Endothelial cell of umbilical vein (primary cell): Measurements from ENCODE around the gene TPRG1L.

Source experiments
- EZH2 ChIP-seq: IDR thresholded peaks from 2 replicates; pipeline ENCODE4 v1.6.1; 2012; ENCODE audit warnings: borderline replicate concordance, low read depth, mild to moderate bottlenecking, moderate library complexity, low read length, inconsistent platforms; ENCODE audit not compliant: severe bottlenecking
- FOS ChIP-seq: IDR thresholded peaks from 2 replicates; pipeline ENCODE4 v1.6.1; 2011; ENCODE audit warnings: mild to moderate bottlenecking, low read length, moderate library complexity, borderline replicate concordance; ENCODE audit not compliant: insufficient read depth
- GATA2 ChIP-seq: IDR thresholded peaks from 2 replicates; pipeline ENCODE4 v1.7.0; 2011; ENCODE audit warnings: low read depth, mild to moderate bottlenecking, moderate library complexity, mixed read lengths, low read length; ENCODE audit not compliant: insufficient read length, insufficient read depth
- JUN ChIP-seq: IDR thresholded peaks from 2 replicates; pipeline ENCODE4 v1.6.1; 2011; ENCODE audit warnings: borderline replicate concordance, low read depth; ENCODE audit not compliant: insufficient read length, insufficient read depth
- MAX ChIP-seq: IDR thresholded peaks from 2 replicates; pipeline ENCODE4 v1.6.1; 2011; ENCODE audit not compliant: insufficient read depth, insufficient read length
- MYC ChIP-seq: IDR thresholded peaks from one replicate; pipeline ENCODE4 v1.6.1; 2011; ENCODE audit warnings: mild to moderate bottlenecking, low read depth, low read length
- POLR2A ChIP-seq: IDR thresholded peaks from 2 replicates; pipeline ENCODE4 v1.6.1; 2012; ENCODE audit warnings: low read depth, mild to moderate bottlenecking, control low read depth, low read length
- POLR2AphosphoS5 ChIP-seq: IDR thresholded peaks from 2 replicates; pipeline ENCODE4 v1.6.1; 2012; ENCODE audit warnings: low read depth, mild to moderate bottlenecking, control low read depth, low read length, moderate library complexity; ENCODE audit not compliant: insufficient read depth
- TF ChIP-seq, protein P1 (sequence below), 2 donors: IDR thresholded peaks; 1 replicate in 1 of 2; 2 replicates in 1 of 2; pipeline ENCODE4 v1.5.1; 2011; ENCODE audit warnings: low read length in 2 of 2, mild to moderate bottlenecking in 2 of 2, moderate library complexity in 2 of 2, control low read depth in 1 of 2, inconsistent platforms in 1 of 2, low read depth in 1 of 2; ENCODE audit not compliant: insufficient read depth in 1 of 2; ENCODE audit errors: extremely low read depth in 1 of 2

GRCh38 chr1:3646596-3646995 is 21.8 kb downstream of the TPRG1L start:
- no peak for TF ChIP-seq EZH2
- no peak for TF ChIP-seq MAX
- TF ChIP-seq, protein P1, sequence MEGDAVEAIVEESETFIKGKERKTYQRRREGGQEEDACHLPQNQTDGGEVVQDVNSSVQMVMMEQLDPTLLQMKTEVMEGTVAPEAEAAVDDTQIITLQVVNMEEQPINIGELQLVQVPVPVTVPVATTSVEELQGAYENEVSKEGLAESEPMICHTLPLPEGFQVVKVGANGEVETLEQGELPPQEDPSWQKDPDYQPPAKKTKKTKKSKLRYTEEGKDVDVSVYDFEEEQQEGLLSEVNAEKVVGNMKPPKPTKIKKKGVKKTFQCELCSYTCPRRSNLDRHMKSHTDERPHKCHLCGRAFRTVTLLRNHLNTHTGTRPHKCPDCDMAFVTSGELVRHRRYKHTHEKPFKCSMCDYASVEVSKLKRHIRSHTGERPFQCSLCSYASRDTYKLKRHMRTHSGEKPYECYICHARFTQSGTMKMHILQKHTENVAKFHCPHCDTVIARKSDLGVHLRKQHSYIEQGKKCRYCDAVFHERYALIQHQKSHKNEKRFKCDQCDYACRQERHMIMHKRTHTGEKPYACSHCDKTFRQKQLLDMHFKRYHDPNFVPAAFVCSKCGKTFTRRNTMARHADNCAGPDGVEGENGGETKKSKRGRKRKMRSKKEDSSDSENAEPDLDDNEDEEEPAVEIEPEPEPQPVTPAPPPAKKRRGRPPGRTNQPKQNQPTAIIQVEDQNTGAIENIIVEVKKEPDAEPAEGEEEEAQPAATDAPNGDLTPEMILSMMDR (IDR thresholded peaks at IDR 0.05; ENCODE audit: extremely low read depth in 1 of 2, insufficient read depth in 1 of 2, low read depth in 1 of 2, low read length in 2 of 2), result no peak
- TF ChIP-seq POLR2AphosphoS5, result no peak
- no peak for TF ChIP-seq POLR2A
- TF ChIP-seq FOS, result no peak
- no peak for TF ChIP-seq GATA2
- no peak for TF ChIP-seq MYC
- no peak for TF ChIP-seq JUN
